ENCODE results near the gene NEK11. TPM values are rescaled to one million over a fixed set of nuclear protein-coding genes. Genes with fewer than 3 reads are reported as not detected.

NEK11 gene
- total RNA-seq, 1 donor from 2014 or later = 2.8 TPM

- intact Hi-C loops (cut with DNase I) = no loop called here
- no peak for DNase-seq (ENCODE audit: low spot score)
These were observed 234.4 kb downstream of the NEK11 start for GRCh38 chr3:131261104-131261503.

GRCh38 chr3:131275556-131275955, 248.9 kb downstream of the NEK11 start:
- intact Hi-C loops (cut with DNase I) = no loop called here

GRCh38 chr3:131277836-131278497, 251.3 kb downstream of the NEK11 start:
- DNase-seq (ENCODE audit: low spot score) = no peak
- intact Hi-C loops (cut with DNase I) = no loop called here

More at GRCh38 chr3:131275556-131275955, 248.9 kb downstream of the NEK11 start:
- no peak for DNase-seq (ENCODE audit: low spot score)

- DNase-seq (ENCODE audit: low spot score) = no peak
- intact Hi-C loops (cut with DNase I) = no loop called here
These were observed 252.9 kb downstream of the NEK11 start for GRCh38 chr3:131279577-131279976.

GRCh38 chr3:131282379-131282778, 255.7 kb downstream of the NEK11 start:
- intact Hi-C loops (cut with DNase I) = no loop called here
- no peak for DNase-seq (ENCODE audit: low spot score)

GRCh38 chr3:131282967-131283366, 256.3 kb downstream of the NEK11 start:
- intact Hi-C loops (cut with DNase I) = no loop called here
- DNase-seq (ENCODE audit: low spot score) = no peak

GRCh38 chr3:131283862-131284261, 257.2 kb downstream of the NEK11 start:
- intact Hi-C loops (cut with DNase I) = no loop called here

GRCh38 chr3:131284302-131284701, 257.6 kb downstream of the NEK11 start:
- DNase-seq (ENCODE audit: low spot score) = no peak

More at GRCh38 chr3:131283862-131284261, 257.2 kb downstream of the NEK11 start:
- DNase-seq (ENCODE audit: low spot score) = no peak

GRCh38 chr3:131285456-131285855, 258.8 kb downstream of the NEK11 start:
- DNase-seq (ENCODE audit: low spot score) = no peak
- intact Hi-C loops (cut with DNase I) = no loop called here

More at GRCh38 chr3:131284302-131284701, 257.6 kb downstream of the NEK11 start:
- intact Hi-C loops (cut with DNase I) = no loop called here

- intact Hi-C loops (cut with DNase I) = no loop called here
- DNase-seq (ENCODE audit: low spot score) = no peak
These were observed 273.2 kb downstream of the NEK11 start for GRCh38 chr3:131299836-131300235.

GRCh38 chr3:131303848-131304247, 277.2 kb downstream of the NEK11 start:
- no peak for DNase-seq (ENCODE audit: low spot score)
- intact Hi-C loops (cut with DNase I) = no loop called here

- intact Hi-C loops (cut with DNase I) = no loop called here
- no peak for DNase-seq (ENCODE audit: low spot score)
These were observed 278.2 kb downstream of the NEK11 start for GRCh38 chr3:131304890-131305289.

GRCh38 chr3:131306242-131306641, 279.6 kb downstream of the NEK11 start:
- intact Hi-C loops (cut with DNase I) = no loop called here
- DNase-seq (ENCODE audit: low spot score) = no peak

GRCh38 chr3:131314318-131314717, 287.6 kb downstream of the NEK11 start:
- intact Hi-C loops (cut with DNase I) = no loop called here

GRCh38 chr3:131315162-131315561, 288.5 kb downstream of the NEK11 start:
- DNase-seq (ENCODE audit: low spot score) = no peak
- intact Hi-C loops (cut with DNase I) = no loop called here

More at GRCh38 chr3:131314318-131314717, 287.6 kb downstream of the NEK11 start:
- DNase-seq (ENCODE audit: low spot score) = no peak

- intact Hi-C loops (cut with DNase I) = no loop called here
- DNase-seq (ENCODE audit: low spot score) = no peak
These were observed 291.0 kb downstream of the NEK11 start for GRCh38 chr3:131317667-131318066.

GRCh38 chr3:131323014-131323413, 296.3 kb downstream of the NEK11 start:
- intact Hi-C loops (cut with DNase I) = no loop called here
- DNase-seq (ENCODE audit: low spot score) = no peak

- intact Hi-C loops (cut with DNase I) = no loop called here
- DNase-seq (ENCODE audit: low spot score) = no peak
These were observed 297.1 kb downstream of the NEK11 start for GRCh38 chr3:131323792-131324191.

GRCh38 chr3:131324923-131325322, 298.2 kb downstream of the NEK11 start:
- DNase-seq (ENCODE audit: low spot score) = no peak
- intact Hi-C loops (cut with DNase I) = no loop called here

GRCh38 chr3:131326307-131326706, 299.6 kb downstream of the NEK11 start:
- intact Hi-C loops (cut with DNase I) = no loop called here
- DNase-seq (ENCODE audit: low spot score) = no peak

GRCh38 chr3:131328721-131329120, 302.0 kb downstream of the NEK11 start:
- intact Hi-C loops (cut with DNase I) = no loop called here
- no peak for DNase-seq (ENCODE audit: low spot score)

GRCh38 chr3:131329774-131330173, 303.1 kb downstream of the NEK11 start:
- intact Hi-C loops (cut with DNase I) = no loop called here
- no peak for DNase-seq (ENCODE audit: low spot score)
